ENCODE data around the gene PSMC5. TPM values are rescaled to one million over a fixed set of nuclear protein-coding genes. Genes with fewer than 3 reads are reported as not detected.

Gene PSMC5
- total RNA-seq = 50.5 and 64.0 TPM in 2 replicates

- peak; percentile 32 for FAIRE-seq
- Histone ChIP-seq H3K4me3 (ENCODE audit: low read depth, low read length) (peak within 1 kb of the TSS; percentile 65), H3K27me3 (ENCODE audit: control insufficient read depth, insufficient read depth, low read length) (no peaks in the 10 kb centered on the region), H3K36me3 (ENCODE audit: control insufficient read depth, insufficient read depth, low read length) (peaks cover 36% of the 10 kb centered on the region)
- TF ChIP-seq CTCF (IDR thresholded peaks at IDR 0.05; ENCODE audit: insufficient read depth, low read length, severe bottlenecking) = peak; percentile 52
- DNase-seq (ENCODE audit: low read depth) = peak; percentile 90
These were observed at the start of gene PSMC5, which contains the start of gene FTSJ3 for GRCh38 chr17:63827002-63827800. PSMC5 (plus strand) TSS chr17:63827431; CDS start chr17:63827491, 60 bp downstream. FTSJ3 (minus strand) TSS chr17:63827663; CDS start chr17:63826902, 761 bp downstream.

- no peak for TF ChIP-seq CTCF (IDR thresholded peaks at IDR 0.05; ENCODE audit: insufficient read depth, low read length, severe bottlenecking)
- Histone ChIP-seq H3K4me3 (ENCODE audit: low read depth, low read length) (no peak overlapping the region), H3K36me3 (ENCODE audit: control insufficient read depth, insufficient read depth, low read length) (peaks cover 1% of the 10 kb centered on the region), H3K27me3 (ENCODE audit: control insufficient read depth, insufficient read depth, low read length) (no peaks in the 10 kb centered on the region)
- DNase-seq (ENCODE audit: low read depth) (peak; percentile 87), FAIRE-seq (no peak)
These were observed 46.7 kb upstream of the PSMC5 start for GRCh38 chr17:63780507-63780906.

GRCh38 chr17:63780928-63781327, 46.3 kb upstream of the PSMC5 start:
- Histone ChIP-seq H3K36me3 (ENCODE audit: control insufficient read depth, insufficient read depth, low read length) (peaks cover 1% of the 10 kb centered on the region), H3K4me3 (ENCODE audit: low read depth, low read length) (no peak overlapping the region), H3K27me3 (ENCODE audit: control insufficient read depth, insufficient read depth, low read length) (no peaks in the 10 kb centered on the region)
- no peak for TF ChIP-seq CTCF (IDR thresholded peaks at IDR 0.05; ENCODE audit: insufficient read depth, low read length, severe bottlenecking)
- no peak for FAIRE-seq
- no peak for DNase-seq (ENCODE audit: low read depth)

- H3K27me3 ChIP-seq (ENCODE audit: control insufficient read depth, insufficient read depth, low read length) = no peaks in the 10 kb centered on the region
- FAIRE-seq (no peak), DNase-seq (ENCODE audit: low read depth) (no peak)
- no peak for TF ChIP-seq CTCF (IDR thresholded peaks at IDR 0.05; ENCODE audit: insufficient read depth, low read length, severe bottlenecking)
- no peak overlapping the region for H3K4me3 ChIP-seq (ENCODE audit: low read depth, low read length)
- H3K36me3 ChIP-seq (ENCODE audit: control insufficient read depth, insufficient read depth, low read length) = peaks cover 3% of the 10 kb centered on the region
These were observed 43.7 kb upstream of the PSMC5 start for GRCh38 chr17:63783522-63783921.

GRCh38 chr17:63785556-63785955, 41.7 kb upstream of the PSMC5 start:
- Histone ChIP-seq H3K27me3 (ENCODE audit: control insufficient read depth, insufficient read depth, low read length) (no peaks in the 10 kb centered on the region), H3K4me3 (ENCODE audit: low read depth, low read length) (no peak overlapping the region), H3K36me3 (ENCODE audit: control insufficient read depth, insufficient read depth, low read length) (peaks cover 5% of the 10 kb centered on the region)
- TF ChIP-seq CTCF (IDR thresholded peaks at IDR 0.05; ENCODE audit: insufficient read depth, low read length, severe bottlenecking) = no peak
- FAIRE-seq (no peak), DNase-seq (ENCODE audit: low read depth) (peak; percentile 85)

Data from bronchial epithelial cell (primary cell).